Stimulated activated CD8-positive, alpha-beta memory T cell treated with anti-CD3 and anti-CD28 coated beads, Interleukin-4, amount 100 ng/mL, for 1 hour (primary cell): Measurements from ENCODE around the gene AMMECR1L.
"Not testable (repeated sequence)": the region's sequence is repeated elsewhere in the genome, so short reads cannot be mapped to it uniquely, and the experiment has no call there.

Experiments
- DNase-seq, 2 donors: peaks; one replicate each; pipeline ENCODE4 v3.0.0-alpha.2; 2020; ENCODE audit warnings: low read depth in 2 of 2, low spot score in 1 of 2

The AMMECR1L gene

GRCh38 chr2:127887082-127887775, 1.5 kb upstream of the AMMECR1L start:
- no peak for DNase-seq

GRCh38 chr2:127886593-127886935, 808 bp upstream of the AMMECR1L start:
- DNase-seq, result not testable (repeated sequence)

GRCh38 chr2:127884861-127885740, 655 bp downstream of the AMMECR1L start:
- DNase-seq, result peak in 1 of 2 donors; percentile 9

- no peak for DNase-seq
Measured at GRCh38 chr2:127884436-127884835, 1.3 kb downstream of the AMMECR1L start.

- no peak for DNase-seq
Measured at GRCh38 chr2:127879899-127880298, 5.9 kb downstream of the AMMECR1L start.

GRCh38 chr2:127877626-127878025, 8.1 kb downstream of the AMMECR1L start:
- DNase-seq, result no peak

- DNase-seq, result no peak
Measured at GRCh38 chr2:127877136-127877535, 8.6 kb downstream of the AMMECR1L start.

- no peak for DNase-seq
Measured at GRCh38 chr2:127874378-127875269, 11.1 kb downstream of the AMMECR1L start.

- DNase-seq, result no peak
Measured at GRCh38 chr2:127873707-127874303, 12.0 kb downstream of the AMMECR1L start.

- DNase-seq, result no peak
Measured at GRCh38 chr2:127872354-127872753, 13.4 kb downstream of the AMMECR1L start.

GRCh38 chr2:127865926-127866325, 19.8 kb downstream of the AMMECR1L start:
- no peak for DNase-seq

- no peak for DNase-seq
Measured at GRCh38 chr2:127864877-127865276, 20.9 kb downstream of the AMMECR1L start.

- no peak for DNase-seq
Measured at GRCh38 chr2:127862228-127862627, 23.5 kb downstream of the AMMECR1L start.

GRCh38 chr2:127860130-127860529, 25.6 kb downstream of the AMMECR1L start:
- no peak for DNase-seq

GRCh38 chr2:127859712-127860085, 26.1 kb downstream of the AMMECR1L start:
- DNase-seq, result peak; percentile 38 to 40

- no peak for DNase-seq
Measured at GRCh38 chr2:127857265-127857808, 28.4 kb downstream of the AMMECR1L start.

- no peak for DNase-seq
Measured at GRCh38 chr2:127853671-127854070, 32.1 kb downstream of the AMMECR1L start.

GRCh38 chr2:127852388-127852787, 33.4 kb downstream of the AMMECR1L start:
- DNase-seq, result no peak

GRCh38 chr2:127847931-127848330, 37.8 kb downstream of the AMMECR1L start:
- DNase-seq, result no peak

GRCh38 chr2:127844973-127845372, 40.8 kb downstream of the AMMECR1L start:
- no peak for DNase-seq

GRCh38 chr2:127843677-127844076, 42.1 kb downstream of the AMMECR1L start:
- DNase-seq, result no peak
